K562 (cell line): ENCODE measurements around the gene TMCC1. TPM values are rescaled to one million over a fixed set of nuclear protein-coding genes. Genes with fewer than 3 reads are reported as not detected.

Source experiments
- BCL6 ChIP-seq: fragments of 250-450 bp; sonication (Bioruptor Pico); IDR thresholded peaks from 2 replicates; pipeline ENCODE4 v1.4.0; 2020
- CBX8 ChIP-seq: fragments of 200-600 bp; sonication (generic); IDR thresholded peaks from 2 replicates; pipeline ENCODE4 v1.6.1; 2012; ENCODE audit warnings: borderline replicate concordance, mixed run types, low read depth, mild to moderate bottlenecking, moderate library complexity, mixed read lengths, low read length, control low read depth, inconsistent platforms; ENCODE audit not compliant: poor library complexity, severe bottlenecking; ENCODE audit errors: extremely low read depth
- DNMT1 ChIP-seq: fragments of 450-650 bp; IDR thresholded peaks from 2 replicates; pipeline ENCODE4 v1.6.1; 2016; ENCODE audit warnings: antibody characterized with exemption, mild to moderate bottlenecking
- DPF2 ChIP-seq: fragments of 450-650 bp; IDR thresholded peaks from 2 replicates; pipeline ENCODE4 v1.6.1; 2016
- EWSR1 ChIP-seq: fragments of 450-650 bp; IDR thresholded peaks from 2 replicates; pipeline ENCODE4 v1.6.1; 2018; ENCODE audit warnings: borderline replicate concordance, mild to moderate bottlenecking, low read depth, moderate library complexity; ENCODE audit not compliant: partially characterized antibody
- FUS ChIP-seq: fragments of 200-400 bp; formaldehyde crosslinking; optimal IDR thresholded peaks from 2 replicates; pipeline ENCODE3; 2017; ENCODE audit warnings: low read depth, low read length
- GABPA ChIP-seq: fragments of 200-800 bp; sonication (Bioruptor generic); conservative IDR thresholded peaks from 2 replicates; pipeline ENCODE4 v1.6.1; 2016; ENCODE audit warnings: low read depth, missing genetic modification characterization, missing compliant biosample characterization
- MAFF ChIP-seq: IDR thresholded peaks from 2 replicates; pipeline ENCODE4 v1.6.1; 2012; ENCODE audit warnings: low read length, improper control_type of control experiment
- MAFG ChIP-seq: fragments of 450-650 bp; conservative IDR thresholded peaks from 2 replicates; pipeline ENCODE4 v1.6.1; 2016; ENCODE audit warnings: missing genetic modification characterization, missing compliant biosample characterization
- NFE2 ChIP-seq: IDR thresholded peaks from 2 replicates; pipeline ENCODE4 v1.6.1; 2014; ENCODE audit warnings: antibody characterized with exemption, low read depth
- NFE2L1 ChIP-seq: fragments of 450-650 bp; IDR thresholded peaks from 2 replicates; pipeline ENCODE4 v1.6.1; 2016; ENCODE audit warnings: missing genetic modification characterization, low read depth, mild to moderate bottlenecking, missing compliant biosample characterization, moderate library complexity, borderline replicate concordance
- PCBP1 ChIP-seq: fragments of 200-400 bp; formaldehyde crosslinking; IDR thresholded peaks from 2 replicates; pipeline ENCODE4 v1.6.1; 2018; ENCODE audit warnings: mild to moderate bottlenecking, low read depth, low read length; ENCODE audit not compliant: poor library complexity, severe bottlenecking
- PPARD ChIP-seq: fragments of 250-450 bp; sonication (Bioruptor Pico); IDR thresholded peaks from 2 replicates; pipeline ENCODE4 v1.8.0; 2022; ENCODE audit warnings: inconsistent platforms, mild to moderate bottlenecking, moderate library complexity
- SAP30 ChIP-seq: fragments of 200-600 bp; sonication (generic); IDR thresholded peaks from 2 replicates; pipeline ENCODE4 v1.6.1; 2012; ENCODE audit warnings: borderline replicate concordance, low read depth, mild to moderate bottlenecking, moderate library complexity, low read length, control low read depth, inconsistent platforms; ENCODE audit not compliant: insufficient read depth, poor library complexity, severe bottlenecking
- SMAD2 ChIP-seq: fragments of 150-350 bp; IDR thresholded peaks from 2 replicates; pipeline ENCODE4 v1.6.1; 2014; ENCODE audit warnings: low read depth, mild to moderate bottlenecking, low read length
- SRSF7 ChIP-seq: fragments of 200-400 bp; formaldehyde crosslinking; optimal IDR thresholded peaks from 2 replicates; pipeline ENCODE3; 2017; ENCODE audit warnings: mild to moderate bottlenecking, low read depth, low read length
- TBP ChIP-seq: optimal IDR thresholded peaks from 2 replicates; pipeline ENCODE3; 2011; ENCODE audit warnings: low read depth, low read length, improper control_type of control experiment
- ZKSCAN1 ChIP-seq: fragments of 150-350 bp; IDR thresholded peaks from 2 replicates; pipeline ENCODE4 v1.6.1; 2016; ENCODE audit warnings: low read depth, low read length
- ZNF586 ChIP-seq: fragments of 450-650 bp; formaldehyde crosslinking; conservative IDR thresholded peaks from 2 replicates; pipeline ENCODE4 v1.4.0; 2020; ENCODE audit warnings: mild to moderate bottlenecking, moderate library complexity
- ZNF695 ChIP-seq: fragments of 450-650 bp; formaldehyde crosslinking; IDR thresholded peaks from 2 replicates; pipeline ENCODE4 v1.4.0; 2020; ENCODE audit warnings: mild to moderate bottlenecking, moderate library complexity
- ZNF699 ChIP-seq: fragments of 250-450 bp; sonication (Bioruptor Pico); IDR thresholded peaks from 2 replicates; pipeline ENCODE4 v1.8.0; 2021; ENCODE audit warnings: mild to moderate bottlenecking, moderate library complexity; ENCODE audit not compliant: insufficient replicate concordance
- polyA plus RNA-seq, 8 experiments: library from polyadenylated mRNA; depleted of rRNA in 4 of 8; stranded (reverse) in 5 of 8; unstranded in 3 of 8; fragments of >200 nt; fragmentation: Nextera tagmentation in 2 of 8; fragmentation: Illumina TruSeq in 1 of 8; extraction: Ambion mirVana in 2 of 8; extraction: Trizol in 1 of 8; gene quantifications; 2 replicates each; pipeline versions ENCODE4 v1.2.1 to v1.2.3, GENCODE V29; 2011 to 2014; ENCODE audit warnings: inconsistent platforms in 1 of 8, missing spikeins in 1 of 8
- total RNA-seq, 7 experiments: library from RNA; depleted of rRNA in 6 of 7; stranded (reverse); fragments of >200 nt in 6 of 7; fragmentation: Illumina TruSeq in 2 of 7; extraction: Trizol in 2 of 7; gene quantifications; 2 replicates each; pipeline versions ENCODE4 v1.2.1 to v1.2.3, GENCODE V29; 2011 to 2021; ENCODE audit warnings: low replicate concordance in 1 of 7
- TF ChIP-seq, protein P1 (sequence below): sonication (generic); formaldehyde crosslinking; IDR thresholded peaks from 2 replicates; pipeline ENCODE4 v1.9.0; 2022; ENCODE audit warnings: mild to moderate bottlenecking, missing genetic modification reagents
- TF ChIP-seq, protein P2 (sequence below): fragments of 450-650 bp; IDR thresholded peaks from 2 replicates; pipeline ENCODE4 v1.6.1; 2017; ENCODE audit warnings: antibody characterized with exemption, mild to moderate bottlenecking
- TF ChIP-seq, protein P3 (sequence below): sonication (generic); formaldehyde crosslinking; IDR thresholded peaks from 2 replicates; pipeline ENCODE4 v1.8.1; 2022; ENCODE audit warnings: missing genetic modification reagents

TMCC1 gene
- total and polyA plus RNA-seq, 9 of the 15 experiments (the other 6 are each of a cell fraction or from before 2014, with no cell fraction given): 0.89 to 8.7 (median 4.0) TPM

DNA sequence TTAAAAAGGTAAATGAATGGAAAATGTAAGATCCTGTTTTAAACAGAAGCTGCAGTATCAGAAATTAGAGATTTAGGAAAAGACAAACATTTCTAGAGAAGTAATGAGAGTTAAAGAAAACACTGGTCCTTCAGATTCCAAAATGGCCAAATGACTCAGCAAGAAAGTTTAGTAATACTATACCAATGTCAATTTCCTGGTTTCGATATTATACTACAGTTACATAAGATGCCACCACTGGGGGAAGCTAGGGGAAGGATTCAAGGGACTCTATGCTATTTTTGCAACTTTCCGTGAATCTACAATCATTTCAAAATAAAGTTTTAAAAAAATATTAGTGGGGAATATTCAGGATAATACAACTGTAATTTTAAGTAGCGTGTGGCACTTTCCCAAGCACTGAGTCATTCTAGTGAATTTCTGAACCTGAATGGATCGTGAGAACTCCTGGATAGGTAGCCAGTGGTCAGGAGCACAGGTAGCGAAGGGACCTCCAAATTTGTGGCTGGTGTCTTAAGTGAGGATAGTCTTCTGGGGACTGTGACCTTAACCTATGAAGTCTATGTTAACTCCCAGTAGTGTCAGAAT lies 37.6 kb downstream of the TMCC1 start (continued):
- TF ChIP-seq DNMT1 (no peak), EWSR1 (no peak), FUS (no peak), SRSF7 (no peak), PPARD (CRISPR knock-in tag) (no peak), SMAD2 (no peak), CBX8 (no peak), NFE2L1 (tag) (peak; percentile 77), MAFG (peak; percentile 89), SAP30 (no peak), ZNF695 (no peak), ZNF586 (no peak), ZKSCAN1 (no peak), GABPA (tag) (no peak), DPF2 (no peak), ZNF699 (CRISPR knock-in tag) (no peak), MAFF (peak; percentile 69), NFE2 (peak; percentile 88), TBP (no peak), BCL6 (no peak), PCBP1 (no peak)
- TF ChIP-seq, protein P1, sequence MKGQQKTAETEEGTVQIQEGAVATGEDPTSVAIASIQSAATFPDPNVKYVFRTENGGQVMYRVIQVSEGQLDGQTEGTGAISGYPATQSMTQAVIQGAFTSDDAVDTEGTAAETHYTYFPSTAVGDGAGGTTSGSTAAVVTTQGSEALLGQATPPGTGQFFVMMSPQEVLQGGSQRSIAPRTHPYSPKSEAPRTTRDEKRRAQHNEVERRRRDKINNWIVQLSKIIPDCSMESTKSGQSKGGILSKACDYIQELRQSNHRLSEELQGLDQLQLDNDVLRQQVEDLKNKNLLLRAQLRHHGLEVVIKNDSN (CRISPR knock-in tag): no peak
- TF ChIP-seq, protein P2, sequence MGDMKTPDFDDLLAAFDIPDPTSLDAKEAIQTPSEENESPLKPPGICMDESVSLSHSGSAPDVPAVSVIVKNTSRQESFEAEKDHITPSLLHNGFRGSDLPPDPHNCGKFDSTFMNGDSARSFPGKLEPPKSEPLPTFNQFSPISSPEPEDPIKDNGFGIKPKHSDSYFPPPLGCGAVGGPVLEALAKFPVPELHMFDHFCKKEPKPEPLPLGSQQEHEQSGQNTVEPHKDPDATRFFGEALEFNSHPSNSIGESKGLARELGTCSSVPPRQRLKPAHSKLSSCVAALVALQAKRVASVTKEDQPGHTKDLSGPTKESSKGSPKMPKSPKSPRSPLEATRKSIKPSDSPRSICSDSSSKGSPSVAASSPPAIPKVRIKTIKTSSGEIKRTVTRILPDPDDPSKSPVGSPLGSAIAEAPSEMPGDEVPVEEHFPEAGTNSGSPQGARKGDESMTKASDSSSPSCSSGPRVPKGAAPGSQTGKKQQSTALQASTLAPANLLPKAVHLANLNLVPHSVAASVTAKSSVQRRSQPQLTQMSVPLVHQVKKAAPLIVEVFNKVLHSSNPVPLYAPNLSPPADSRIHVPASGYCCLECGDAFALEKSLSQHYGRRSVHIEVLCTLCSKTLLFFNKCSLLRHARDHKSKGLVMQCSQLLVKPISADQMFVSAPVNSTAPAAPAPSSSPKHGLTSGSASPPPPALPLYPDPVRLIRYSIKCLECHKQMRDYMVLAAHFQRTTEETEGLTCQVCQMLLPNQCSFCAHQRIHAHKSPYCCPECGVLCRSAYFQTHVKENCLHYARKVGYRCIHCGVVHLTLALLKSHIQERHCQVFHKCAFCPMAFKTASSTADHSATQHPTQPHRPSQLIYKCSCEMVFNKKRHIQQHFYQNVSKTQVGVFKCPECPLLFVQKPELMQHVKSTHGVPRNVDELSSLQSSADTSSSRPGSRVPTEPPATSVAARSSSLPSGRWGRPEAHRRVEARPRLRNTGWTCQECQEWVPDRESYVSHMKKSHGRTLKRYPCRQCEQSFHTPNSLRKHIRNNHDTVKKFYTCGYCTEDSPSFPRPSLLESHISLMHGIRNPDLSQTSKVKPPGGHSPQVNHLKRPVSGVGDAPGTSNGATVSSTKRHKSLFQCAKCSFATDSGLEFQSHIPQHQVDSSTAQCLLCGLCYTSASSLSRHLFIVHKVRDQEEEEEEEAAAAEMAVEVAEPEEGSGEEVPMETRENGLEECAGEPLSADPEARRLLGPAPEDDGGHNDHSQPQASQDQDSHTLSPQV: peak; percentile 53; the same call in 1 of the 2 replicates
- TF ChIP-seq, protein P3, sequence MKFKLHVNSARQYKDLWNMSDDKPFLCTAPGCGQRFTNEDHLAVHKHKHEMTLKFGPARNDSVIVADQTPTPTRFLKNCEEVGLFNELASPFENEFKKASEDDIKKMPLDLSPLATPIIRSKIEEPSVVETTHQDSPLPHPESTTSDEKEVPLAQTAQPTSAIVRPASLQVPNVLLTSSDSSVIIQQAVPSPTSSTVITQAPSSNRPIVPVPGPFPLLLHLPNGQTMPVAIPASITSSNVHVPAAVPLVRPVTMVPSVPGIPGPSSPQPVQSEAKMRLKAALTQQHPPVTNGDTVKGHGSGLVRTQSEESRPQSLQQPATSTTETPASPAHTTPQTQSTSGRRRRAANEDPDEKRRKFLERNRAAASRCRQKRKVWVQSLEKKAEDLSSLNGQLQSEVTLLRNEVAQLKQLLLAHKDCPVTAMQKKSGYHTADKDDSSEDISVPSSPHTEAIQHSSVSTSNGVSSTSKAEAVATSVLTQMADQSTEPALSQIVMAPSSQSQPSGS (CRISPR knock-in tag): no peak
